Prostate gland (tissue), 2 donors: ENCODE measurements around the gene ACTR2.

Experiments
- POLR2A ChIP-seq: fragments of 450-650 bp; IDR thresholded peaks from one replicate; pipeline ENCODE4 v1.6.1; 2016; ENCODE audit warnings: antibody characterized with exemption, mild to moderate bottlenecking
- TF ChIP-seq, protein P1 (sequence below), 4 experiments: fragments of 200-600 bp in 2 of 4; fragments of 450-650 bp in 2 of 4; sonication (generic) in 2 of 4; IDR thresholded peaks; 1 replicate in 3 of 4; 2 replicates in 1 of 4; pipeline ENCODE4 v1.5.1; 2016 to 2019; ENCODE audit warnings: antibody characterized with exemption in 4 of 4, mild to moderate bottlenecking in 2 of 4, moderate library complexity in 2 of 4

DNA sequence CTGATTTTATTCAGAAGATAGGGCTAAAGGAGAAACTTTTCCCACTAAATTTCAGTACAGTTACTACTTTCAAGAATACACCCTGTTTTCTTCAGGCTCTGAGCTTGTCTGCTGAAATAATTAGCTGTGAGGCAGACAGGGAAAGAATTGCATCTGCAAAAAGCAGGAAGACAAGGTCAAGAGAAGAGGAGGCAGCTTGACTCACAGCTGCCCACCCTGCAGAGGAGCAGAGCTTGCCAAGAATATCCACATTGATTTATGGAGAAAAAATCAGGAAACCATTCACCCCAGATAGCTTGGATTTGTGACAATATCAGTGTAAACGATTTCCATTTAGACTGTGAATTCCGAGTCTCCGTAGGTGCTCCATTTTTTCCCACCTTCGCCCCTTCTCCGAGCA, 49.0 kb downstream of the ACTR2 start:
- TF ChIP-seq, protein P1, sequence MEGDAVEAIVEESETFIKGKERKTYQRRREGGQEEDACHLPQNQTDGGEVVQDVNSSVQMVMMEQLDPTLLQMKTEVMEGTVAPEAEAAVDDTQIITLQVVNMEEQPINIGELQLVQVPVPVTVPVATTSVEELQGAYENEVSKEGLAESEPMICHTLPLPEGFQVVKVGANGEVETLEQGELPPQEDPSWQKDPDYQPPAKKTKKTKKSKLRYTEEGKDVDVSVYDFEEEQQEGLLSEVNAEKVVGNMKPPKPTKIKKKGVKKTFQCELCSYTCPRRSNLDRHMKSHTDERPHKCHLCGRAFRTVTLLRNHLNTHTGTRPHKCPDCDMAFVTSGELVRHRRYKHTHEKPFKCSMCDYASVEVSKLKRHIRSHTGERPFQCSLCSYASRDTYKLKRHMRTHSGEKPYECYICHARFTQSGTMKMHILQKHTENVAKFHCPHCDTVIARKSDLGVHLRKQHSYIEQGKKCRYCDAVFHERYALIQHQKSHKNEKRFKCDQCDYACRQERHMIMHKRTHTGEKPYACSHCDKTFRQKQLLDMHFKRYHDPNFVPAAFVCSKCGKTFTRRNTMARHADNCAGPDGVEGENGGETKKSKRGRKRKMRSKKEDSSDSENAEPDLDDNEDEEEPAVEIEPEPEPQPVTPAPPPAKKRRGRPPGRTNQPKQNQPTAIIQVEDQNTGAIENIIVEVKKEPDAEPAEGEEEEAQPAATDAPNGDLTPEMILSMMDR (IDR thresholded peaks at IDR 0.05): no peak
- TF ChIP-seq POLR2A: no peak
